Right ventricle myocardium inferior (tissue), 1 donor: ENCODE results near the gene NUDT5. TPM values are rescaled to one million over a fixed set of nuclear protein-coding genes. Genes with fewer than 3 reads are reported as not detected.

Experiments
- ATAC-seq: fragments of 200-7000 bp; cut with Tn5 transposase; one replicate; pipeline ENCODE4 v1.9.1; 2020; ENCODE audit warnings: mild to moderate bottlenecking, moderate library complexity
- DNase-seq: peaks from one replicate; pipeline ENCODE4 v3.0.0; 2021; ENCODE audit errors: missing footprints
- intact Hi-C: fragments of 100-400 bp; cut with DNase I; formaldehyde crosslinking; loops from one replicate; pipeline ENCODE4 v1.11.0; 2022
- total RNA-seq: library from RNA; stranded (reverse); fragmentation: NEBNext Ultra II Directional; extraction: Animal tissue kit (Norgen Biotek cat#: 25700); gene quantifications from one replicate; pipeline ENCODE4 v1.2.1, GENCODE V29; 2021
- donor health status: DM: no; HTN: yes; CAD: no; lungs with severe emphysema.

NUDT5 gene
- total RNA-seq, 1 donor from 2014 or later = 10.1 TPM

DNA sequence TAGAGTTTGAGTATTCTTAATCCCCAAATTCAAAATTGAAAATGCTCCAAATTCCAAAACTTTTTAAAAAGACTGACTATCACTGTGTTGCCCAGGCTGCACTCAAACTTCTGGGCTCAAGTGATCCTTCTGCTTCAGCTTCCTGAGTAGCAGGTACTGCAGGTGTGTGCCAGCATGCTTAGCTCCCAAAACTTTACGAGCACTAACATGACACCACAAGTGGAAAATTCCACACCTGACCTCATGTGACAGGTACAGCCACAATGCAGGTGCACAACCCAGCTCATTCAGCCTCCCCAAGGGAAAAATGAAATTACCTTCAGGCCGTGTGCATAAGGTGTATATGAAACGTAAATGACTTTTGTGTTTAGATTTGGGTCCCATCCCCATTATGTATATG lies 16.8 kb upstream of the NUDT5 start:
- DNase-seq = no peak
- no peak for ATAC-seq
- intact Hi-C loops = loop anchor here (5.0 kb wide), 1 partner anchor 495 kb away; no protein-coding TSS in a partner anchor

DNA sequence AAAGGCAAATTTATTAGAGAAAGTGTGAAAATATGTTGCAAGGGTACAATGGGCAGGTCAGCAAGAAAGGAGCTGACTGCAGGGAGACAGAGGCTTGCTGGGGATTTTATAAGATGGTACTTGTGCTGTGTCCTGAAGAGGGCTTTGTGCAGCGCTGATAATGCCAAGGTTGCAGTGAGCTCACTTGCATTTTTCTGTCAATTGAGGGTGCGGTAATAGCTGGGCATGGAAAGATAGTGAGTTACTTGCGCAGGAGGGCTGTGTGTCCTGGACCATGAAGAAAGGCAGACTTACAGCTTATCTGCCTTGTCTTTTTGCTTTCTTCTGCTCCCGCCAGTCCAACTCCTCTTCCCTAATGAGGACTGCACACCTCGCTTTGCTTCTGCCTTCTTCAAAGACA lies 12.8 kb upstream of the NUDT5 start:
- no peak for ATAC-seq
- DNase-seq = no peak
- intact Hi-C loops = no loop called here

DNA sequence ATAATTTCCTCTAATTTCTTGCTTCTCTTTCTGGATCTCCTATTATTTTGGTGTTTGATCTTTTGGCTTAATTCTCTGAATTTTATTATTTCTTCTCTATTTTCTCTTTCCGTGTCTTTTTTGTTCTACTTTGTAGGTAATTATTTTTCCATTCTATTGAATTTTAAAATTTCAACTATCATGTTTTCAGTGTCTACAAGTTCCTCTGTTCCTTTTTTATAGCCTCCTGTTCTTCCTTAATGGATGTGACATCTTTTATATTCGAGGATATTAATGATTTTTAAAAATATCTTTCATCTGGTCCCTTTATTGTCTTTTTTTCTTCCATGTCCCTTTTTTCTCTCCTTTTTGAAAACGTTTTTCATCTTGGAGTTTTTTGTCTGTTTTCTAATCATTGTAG lies 11.4 kb upstream of the NUDT5 start:
- intact Hi-C loops = no loop called here
- ATAC-seq (no peak), DNase-seq (no peak)

DNA sequence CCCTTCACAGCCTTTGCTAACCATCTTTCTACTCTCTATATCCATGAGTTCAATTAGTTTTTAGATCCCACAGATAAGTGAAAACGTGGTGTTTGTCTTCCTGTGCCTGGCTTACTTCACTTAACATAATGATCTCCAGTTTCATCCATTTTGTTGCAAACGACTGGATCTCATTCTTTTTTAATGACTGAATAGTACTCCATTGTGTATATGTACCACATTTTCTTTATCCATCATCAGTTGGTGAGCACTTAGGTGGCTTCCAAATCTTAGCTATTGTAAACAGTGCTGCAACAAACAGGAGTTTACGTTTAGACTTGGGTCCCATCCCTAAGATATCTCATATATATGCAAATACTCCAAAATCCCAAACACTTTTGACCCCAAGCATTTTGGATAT lies 9.4 kb upstream of the NUDT5 start:
- no peak for DNase-seq
- intact Hi-C loops = no loop called here
- no peak for ATAC-seq

DNA sequence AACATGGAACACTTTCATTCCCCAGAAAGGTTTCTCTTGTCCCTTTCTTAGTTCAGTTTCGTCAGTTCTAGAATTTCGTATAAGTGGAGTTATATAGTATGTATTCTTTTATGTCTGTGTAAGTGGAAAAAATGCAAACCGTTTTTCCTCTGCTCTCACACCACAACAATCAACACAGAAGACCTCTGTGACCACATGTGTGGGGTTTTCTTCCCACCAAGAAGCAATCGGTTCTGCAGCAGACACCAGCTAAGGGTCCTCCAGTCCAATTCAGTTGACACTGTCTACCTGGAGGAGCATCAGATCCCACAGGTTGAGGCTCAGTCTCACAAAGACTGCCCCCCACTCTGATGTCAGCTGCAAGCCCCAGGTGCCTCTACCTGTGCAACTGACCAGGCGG lies 6.5 kb upstream of the NUDT5 start:
- intact Hi-C loops = no loop called here
- no peak for ATAC-seq

DNA sequence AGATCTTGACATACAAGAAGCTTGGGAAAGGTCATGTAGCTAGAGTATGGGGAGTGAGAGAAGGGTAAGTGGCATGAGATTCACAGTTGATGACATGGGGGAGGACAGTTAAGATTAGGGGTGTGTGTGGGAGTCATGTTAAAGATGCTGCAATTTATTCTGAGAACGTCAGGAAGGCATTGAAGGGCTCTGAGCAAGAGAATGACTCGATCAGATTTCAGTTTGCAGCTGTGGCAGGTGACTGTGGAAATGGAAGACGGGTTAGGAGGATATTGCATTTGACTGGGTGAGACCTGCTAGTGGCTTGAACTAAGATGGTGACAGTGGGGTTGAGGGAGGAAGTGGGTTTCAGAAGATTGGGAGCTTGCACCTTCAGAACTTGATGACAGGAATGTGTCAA lies 5.9 kb upstream of the NUDT5 start:
- intact Hi-C loops = no loop called here
- ATAC-seq = no peak
- DNase-seq = no peak

More for the DNA sequence above, 6.5 kb upstream of the NUDT5 start:
- DNase-seq = no peak

DNA sequence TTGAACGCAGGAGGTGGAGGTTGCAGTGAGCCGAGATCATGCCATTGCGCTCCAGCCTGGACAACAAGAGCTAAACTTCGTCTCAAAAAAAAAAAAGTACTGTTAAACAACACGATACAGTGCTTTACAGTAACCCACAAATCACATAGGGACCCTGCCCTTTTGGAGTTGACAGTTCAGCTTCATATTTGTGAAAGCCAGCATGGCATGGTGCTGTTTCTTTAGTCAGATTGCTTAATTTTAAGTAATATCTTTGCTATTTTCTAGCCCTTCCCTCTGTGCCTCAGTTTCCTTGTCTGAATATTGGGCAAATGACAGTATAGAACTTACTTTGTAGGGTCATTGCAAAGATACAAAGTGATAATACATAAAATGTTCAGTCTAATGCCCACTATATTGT lies 5.2 kb upstream of the NUDT5 start:
- intact Hi-C loops = no loop called here
- DNase-seq (no peak), ATAC-seq (no peak)

DNA sequence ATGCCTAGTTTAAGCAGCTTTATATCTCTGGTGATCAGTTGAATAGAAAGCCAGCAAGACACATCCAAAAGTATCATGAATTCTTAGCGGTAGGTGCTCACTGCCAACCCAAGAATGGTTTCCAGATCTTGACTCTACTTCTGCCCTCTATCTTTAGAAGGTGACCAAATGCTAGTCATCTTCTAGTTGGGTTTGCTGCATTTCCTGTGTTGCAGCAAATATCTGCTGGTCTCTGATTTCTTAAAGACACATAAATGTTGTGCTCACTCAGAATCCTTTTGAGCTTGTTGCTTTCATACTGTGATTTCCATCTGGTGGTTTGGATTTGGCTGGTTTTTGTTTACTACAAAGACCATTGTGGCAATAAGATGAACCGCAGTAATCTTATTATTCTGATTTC lies 2.5 kb upstream of the NUDT5 start:
- intact Hi-C loops = no loop called here

DNA sequence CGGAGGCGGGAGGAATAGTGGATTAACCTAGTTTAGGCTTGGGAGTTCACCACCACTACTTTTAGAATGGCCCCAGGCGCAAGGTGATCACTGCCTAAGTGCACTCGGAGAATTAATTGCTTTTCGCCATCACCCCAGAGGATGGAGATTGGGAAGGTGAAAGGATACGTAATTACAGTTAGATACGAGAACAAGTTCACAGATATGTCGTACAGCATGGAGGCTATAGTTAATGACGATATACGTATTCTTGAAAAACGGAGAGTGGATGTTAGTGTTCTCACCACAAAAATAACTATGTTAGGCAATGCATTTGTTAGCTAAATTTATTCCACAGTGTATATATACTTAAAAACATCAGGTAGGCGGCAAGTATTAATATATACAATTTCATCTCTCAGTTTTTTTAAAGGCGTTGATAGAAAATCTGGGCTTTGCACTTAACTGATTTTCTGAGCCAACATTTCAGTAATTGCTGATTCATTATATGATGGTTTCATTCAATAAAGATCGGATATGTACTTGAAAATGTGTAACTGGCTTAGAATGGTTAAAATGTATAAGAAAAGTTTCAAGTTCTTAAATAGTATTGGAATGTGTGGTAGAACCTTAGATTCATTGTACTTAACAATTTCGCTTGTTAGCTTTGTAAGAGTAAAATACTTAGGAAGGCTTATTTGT lies 980 bp upstream of the NUDT5 start:
- no peak for ATAC-seq
- no peak for DNase-seq
- intact Hi-C loops = no loop called here

More for the DNA sequence above, 2.5 kb upstream of the NUDT5 start:
- ATAC-seq (no peak), DNase-seq (no peak)

DNA sequence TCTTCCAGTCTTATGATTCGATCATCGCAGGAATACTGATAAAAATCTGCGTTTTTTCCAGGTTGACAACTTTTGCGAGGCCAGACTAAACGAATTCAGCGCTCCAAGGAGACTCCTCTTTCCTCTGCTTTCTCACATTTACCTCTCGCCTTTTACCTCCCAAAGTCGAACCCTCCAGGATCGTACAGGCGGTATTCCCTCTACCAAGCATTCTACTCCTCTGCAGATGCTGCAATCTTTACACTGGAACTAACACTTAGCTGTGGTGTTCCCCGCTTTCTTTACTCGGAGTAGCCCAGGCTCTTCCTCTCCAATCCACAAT lies 449 bp downstream of the NUDT5 start:
- ATAC-seq = no peak
- intact Hi-C loops = no loop called here
- DNase-seq = no peak

DNA sequence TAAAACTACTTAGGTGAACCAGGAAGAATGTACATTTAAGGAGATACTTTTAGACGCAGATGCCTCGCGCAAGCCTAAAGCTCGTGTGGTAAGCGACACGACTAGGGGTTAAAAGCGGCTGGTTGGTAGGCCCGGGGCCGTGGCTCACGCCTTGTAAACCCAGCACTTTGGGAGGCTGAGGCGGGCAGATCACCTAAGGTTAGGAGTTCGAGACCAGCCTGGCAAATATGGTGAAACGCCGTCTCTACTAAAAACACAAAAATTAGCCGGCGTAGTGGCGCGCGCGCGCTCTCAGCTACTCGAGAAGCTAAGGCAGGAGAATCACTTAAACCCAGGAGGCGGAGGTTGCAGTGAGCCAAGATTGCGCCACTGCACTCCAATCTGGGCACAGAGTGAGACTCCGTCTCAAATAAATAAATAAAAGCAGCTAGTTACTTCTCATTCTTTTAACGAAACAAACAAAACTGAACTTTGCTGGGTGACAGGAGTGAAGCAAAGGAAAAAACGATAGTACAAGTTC lies 879 bp downstream of the NUDT5 start:
- DNase-seq (no peak), ATAC-seq (peak; percentile 47)
- intact Hi-C loops = no loop called here

DNA sequence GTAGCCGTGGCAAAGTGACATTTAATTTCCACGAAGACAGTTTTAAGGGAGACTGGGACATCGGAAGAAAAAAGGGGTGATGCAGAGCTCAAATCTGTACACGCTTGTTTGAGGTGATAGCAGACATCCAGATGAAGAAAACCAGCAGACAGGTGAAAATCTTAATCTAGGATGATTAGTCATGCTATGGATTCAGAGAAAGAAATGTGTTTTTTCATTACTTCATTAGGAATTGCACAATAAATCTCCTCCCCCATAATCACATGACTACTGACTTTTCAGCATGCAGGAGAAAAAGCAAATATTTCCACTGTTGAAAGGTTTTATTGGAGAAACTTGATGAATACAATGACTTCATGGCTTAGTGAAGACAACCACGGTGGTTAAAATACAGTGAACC lies 2.5 kb downstream of the NUDT5 start:
- ATAC-seq = no peak
- DNase-seq = no peak
- intact Hi-C loops = no loop called here

DNA sequence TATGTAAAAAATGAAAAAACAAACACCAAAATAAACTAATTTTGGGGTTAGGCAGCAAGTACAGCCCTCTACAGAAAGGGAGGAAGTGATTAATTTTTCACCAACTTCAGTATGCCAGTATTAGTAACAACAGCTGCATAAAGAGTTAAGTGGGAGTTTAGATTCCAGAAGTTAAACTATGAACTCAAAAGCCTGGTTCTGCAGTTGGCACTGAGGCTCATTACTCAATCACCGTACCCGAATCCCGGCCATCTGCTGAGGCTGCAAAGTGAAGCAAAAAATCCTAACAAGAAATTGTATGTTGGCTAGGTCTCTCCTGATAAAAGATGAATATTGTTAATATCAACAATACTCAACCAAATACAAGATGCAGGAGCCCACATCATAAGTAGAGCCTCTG lies 4.0 kb downstream of the NUDT5 start:
- DNase-seq (no peak), ATAC-seq (no peak)
- intact Hi-C loops = no loop called here

DNA sequence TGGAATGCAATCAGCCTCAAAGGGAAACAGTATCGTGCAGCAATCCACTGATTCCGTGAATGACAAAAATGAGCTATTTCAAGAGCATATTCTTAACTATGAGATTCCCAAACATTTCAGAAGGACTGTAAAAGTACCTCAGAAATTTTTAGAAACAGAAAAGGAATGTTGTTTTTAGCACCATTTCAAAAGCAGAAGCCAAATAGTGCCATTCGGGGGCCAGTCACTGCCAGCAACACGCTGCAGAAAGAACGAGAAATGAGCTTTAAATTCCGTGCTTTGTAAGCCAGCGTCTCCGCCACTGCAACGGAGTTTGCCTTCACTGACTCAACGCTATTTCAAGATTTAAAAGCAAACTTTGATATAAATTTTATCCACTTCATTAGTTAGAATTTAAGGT lies 6.3 kb downstream of the NUDT5 start:
- no peak for ATAC-seq
- DNase-seq = no peak
- intact Hi-C loops = no loop called here

DNA sequence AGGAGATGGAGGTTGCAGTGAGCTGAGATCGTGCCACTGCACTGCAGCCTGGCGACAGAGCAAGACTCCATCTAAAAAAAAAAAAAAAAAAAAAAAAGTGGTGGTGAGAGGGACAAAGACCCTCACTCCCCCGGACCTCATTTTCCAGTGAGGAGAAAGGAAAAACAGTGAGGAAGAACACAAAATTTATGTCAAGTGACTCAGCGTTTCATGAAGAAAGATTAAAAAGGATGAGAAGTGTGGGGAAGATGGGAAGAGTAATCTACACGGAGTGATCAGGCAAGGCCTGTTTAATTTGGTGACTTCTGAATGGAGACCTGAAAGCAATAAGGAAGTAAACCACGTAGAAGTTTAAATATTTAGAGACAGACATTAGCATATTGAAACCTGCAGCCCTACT lies 7.0 kb downstream of the NUDT5 start:
- ATAC-seq = no peak
- intact Hi-C loops = no loop called here
- DNase-seq = no peak

DNA sequence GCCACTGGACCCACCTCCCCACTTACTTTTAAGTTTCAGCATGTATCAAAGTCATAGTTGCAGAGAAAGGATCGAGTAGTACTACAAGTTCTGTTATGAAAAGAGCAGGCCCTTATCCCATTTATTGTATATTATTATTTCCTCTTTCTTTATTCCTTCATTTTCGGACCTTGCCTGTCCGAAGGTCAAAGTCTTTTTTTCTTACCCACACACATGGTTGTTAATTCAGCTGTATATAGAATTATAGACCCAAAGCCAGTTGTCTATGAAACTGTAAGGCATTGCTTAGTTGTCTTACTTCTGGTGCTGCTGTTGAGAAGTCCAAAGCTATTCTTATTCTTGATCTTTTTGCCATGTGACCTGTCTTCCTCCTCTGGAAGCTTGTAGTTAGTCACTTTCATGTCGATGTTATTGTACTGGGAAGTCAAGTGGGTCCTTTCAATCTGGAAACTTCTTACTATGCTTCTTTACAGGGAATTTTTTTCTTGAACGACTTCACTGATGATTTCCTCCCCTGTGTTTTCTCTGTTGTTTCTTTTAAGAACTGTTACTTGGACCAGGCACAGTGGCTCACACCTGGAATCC lies 8.3 kb downstream of the NUDT5 start:
- DNase-seq (no peak), ATAC-seq (no peak)
- intact Hi-C loops = no loop called here

DNA sequence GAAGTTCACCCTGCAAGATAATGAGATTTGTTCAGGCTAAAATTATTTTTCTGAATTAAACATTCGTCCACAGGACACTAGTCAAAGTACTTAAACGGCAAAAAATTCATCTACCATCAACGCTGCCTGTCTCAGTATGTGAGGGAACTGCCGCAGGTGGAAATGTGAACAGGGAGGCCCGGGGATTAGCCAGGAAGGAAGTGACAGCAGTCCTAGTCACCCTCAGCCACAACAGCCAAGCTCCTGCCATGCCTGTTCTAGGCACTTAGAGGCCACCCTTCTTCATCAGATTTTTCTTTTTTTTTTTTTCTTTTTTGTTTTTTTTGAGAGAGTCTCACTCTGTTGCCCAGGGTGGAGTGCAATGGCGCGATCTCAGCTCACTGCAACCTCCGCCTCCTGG lies 9.4 kb downstream of the NUDT5 start:
- ATAC-seq = no peak
- DNase-seq = no peak
- intact Hi-C loops = no loop called here

DNA sequence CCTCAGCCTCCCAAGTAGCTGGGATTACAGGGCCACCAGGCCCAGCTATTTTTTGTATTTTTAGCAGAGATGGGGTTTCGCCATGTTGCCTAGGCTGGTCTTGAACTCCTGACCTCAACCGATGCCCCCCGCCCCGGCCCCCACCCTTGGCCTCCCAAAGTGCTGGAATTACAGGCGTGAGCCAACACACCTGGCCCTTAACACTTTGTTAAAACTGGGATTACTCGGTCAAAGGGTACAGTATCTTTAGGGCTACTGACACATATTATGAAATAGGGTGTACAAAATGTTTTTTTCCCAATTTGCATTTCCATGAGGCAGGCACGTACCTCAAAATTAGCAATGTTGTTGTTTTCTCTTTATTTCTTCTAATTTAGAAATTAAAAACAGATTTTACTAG lies 11.5 kb downstream of the NUDT5 start:
- ATAC-seq (no peak), DNase-seq (no peak)
- intact Hi-C loops = no loop called here

DNA sequence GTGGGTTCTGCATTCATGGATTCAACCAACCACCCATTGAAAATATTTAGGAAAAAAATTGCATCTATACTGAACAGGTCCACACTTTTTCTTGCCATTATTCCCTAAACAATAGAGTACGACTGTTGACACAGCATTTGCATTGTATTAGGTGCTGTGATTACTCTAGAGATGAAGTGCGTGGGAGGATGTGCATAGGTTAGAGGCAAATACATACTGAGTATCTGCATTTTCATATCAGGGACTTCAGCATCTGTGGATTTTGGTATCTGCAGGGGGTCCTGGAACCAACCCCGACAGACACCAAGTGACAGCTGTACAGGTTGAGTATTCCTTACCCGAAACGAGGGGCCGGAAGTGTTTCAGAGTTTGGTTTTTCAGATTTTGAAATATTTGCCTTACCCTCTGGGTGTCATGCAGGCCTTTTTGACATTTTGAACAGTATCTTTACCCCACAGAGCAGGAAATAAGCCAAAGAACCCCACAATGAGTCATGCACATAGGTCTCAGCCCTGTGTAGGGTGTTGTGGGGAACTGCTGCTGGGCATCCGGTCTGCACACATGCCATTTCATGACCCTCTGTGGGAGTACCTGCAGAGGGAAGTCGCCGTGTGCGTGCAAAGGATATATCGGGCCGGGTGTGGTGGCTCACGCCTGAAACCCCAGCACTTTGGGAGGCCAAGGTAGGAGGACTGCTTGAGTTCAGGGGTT lies 14.5 kb downstream of the NUDT5 start:
- intact Hi-C loops = no loop called here
- ATAC-seq (no peak), DNase-seq (peak; percentile 69)

DNA sequence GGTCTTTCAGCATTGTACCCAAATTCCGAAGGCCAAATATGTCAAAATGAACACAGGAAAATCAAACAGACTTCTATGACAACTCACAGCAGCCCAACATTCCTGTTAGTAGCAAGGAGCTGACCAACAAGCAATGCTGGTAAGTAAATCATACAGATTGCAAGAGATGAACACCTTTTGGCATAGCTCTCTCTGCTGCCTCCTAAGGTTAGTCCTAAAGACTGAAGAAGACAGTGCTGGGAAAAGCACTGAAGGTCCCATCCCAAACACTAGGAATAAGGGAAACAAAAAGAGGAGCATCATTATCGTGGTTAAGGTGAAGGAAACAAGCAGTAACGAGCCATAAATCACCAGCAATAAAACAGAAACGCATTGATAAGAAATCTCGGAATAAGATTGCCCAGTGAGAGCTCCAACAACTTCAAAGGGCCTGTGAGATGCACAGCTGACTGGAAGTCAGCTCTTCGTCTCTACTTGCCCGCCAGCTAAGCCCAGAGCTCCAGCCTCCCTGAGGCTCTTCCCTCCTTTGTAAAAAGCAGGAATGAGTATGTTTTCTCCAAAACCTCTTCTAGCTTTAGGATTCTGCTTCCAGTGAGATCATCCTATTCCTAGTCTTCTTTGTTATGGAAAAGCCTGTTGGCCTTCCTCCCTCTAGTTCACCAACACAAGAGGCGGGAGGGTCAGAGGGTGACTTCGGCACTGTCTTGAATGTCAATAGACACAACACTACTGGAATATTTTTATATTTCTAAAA lies 15.3 kb downstream of the NUDT5 start:
- intact Hi-C loops = no loop called here
- ATAC-seq = no peak

More for the DNA sequence above, 15.3 kb downstream of the NUDT5 start:
- DNase-seq = no peak
